ENCODE data around the gene NUTM2G.
"Not testable (repeated sequence)": the region's sequence is repeated elsewhere in the genome, so short reads cannot be mapped to it uniquely, and the experiment has no call there.

The NUTM2G gene

GRCh38 chr9:96949346-96949745 lies 20.7 kb downstream of the NUTM2G start:
- not testable (repeated sequence) for DNase-seq

GRCh38 chr9:96950539-96950938 lies 21.9 kb downstream of the NUTM2G start:
- DNase-seq: not testable (repeated sequence)

GRCh38 chr9:96967591-96967990 lies 38.9 kb downstream of the NUTM2G start:
- not testable (repeated sequence) for DNase-seq

GRCh38 chr9:96972552-96972951 lies 43.9 kb downstream of the NUTM2G start:
- not testable (repeated sequence) for DNase-seq

- DNase-seq: not testable (repeated sequence)
Measured at GRCh38 chr9:96974037-96974436, 45.4 kb downstream of the NUTM2G start.

GRCh38 chr9:96983496-96984122 lies 55.0 kb downstream of the NUTM2G start:
- not testable (repeated sequence) for DNase-seq

GRCh38 chr9:96984139-96984538 lies 55.5 kb downstream of the NUTM2G start:
- DNase-seq: not testable (repeated sequence)

- not testable (repeated sequence) for DNase-seq
Measured at GRCh38 chr9:96984887-96985286, 56.2 kb downstream of the NUTM2G start.
